Panc1 (cell line): ENCODE measurements around the gene DENND4B.

Source experiments
- CTCF ChIP-seq: fragments of 450-650 bp; IDR thresholded peaks from 2 replicates; pipeline ENCODE4 v1.5.1; 2017; ENCODE audit warnings: mild to moderate bottlenecking
- POLR2AphosphoS5 ChIP-seq: IDR thresholded peaks from 2 replicates; pipeline ENCODE4 v1.6.1; 2012; ENCODE audit warnings: mild to moderate bottlenecking, low read depth, low read length, moderate library complexity

GRCh38 chr1:153961421-153961820 lies 14.9 kb upstream of the DENND4B start:
- no peak for TF ChIP-seq CTCF
- no peak for TF ChIP-seq POLR2AphosphoS5
